Heart right ventricle (tissue), 16 donors: ENCODE results near the gene TOMM34. TPM values are rescaled to one million over a fixed set of nuclear protein-coding genes. Genes with fewer than 3 reads are reported as not detected.

Experiments
- ATAC-seq, 8 donors: fragments of 200-7000 bp; cut with Tn5 transposase; one replicate each; pipeline ENCODE4 v1.9.1; 2020; ENCODE audit warnings: mild to moderate bottlenecking in 8 of 8, moderate library complexity in 8 of 8, moderate number of reproducible peaks in 1 of 8
- DNase-seq, 2 donors: peaks; one replicate each; pipeline ENCODE4 v3.0.0-alpha.2; 2020
- H3K27ac ChIP-seq, 10 donors: fragments of 200-600 bp; sonication (generic) in 2 of 10; one replicate each; pipeline versions ENCODE4 v1.5.0 to v1.8.0; 2020 to 2022; ENCODE audit warnings: mild to moderate bottlenecking in 3 of 10
- H3K27me3 ChIP-seq, 7 donors: fragments of 200-600 bp; one replicate each; pipeline ENCODE4 v1.8.0; 2021 to 2022; ENCODE audit warnings: mild to moderate bottlenecking in 2 of 7
- H3K36me3 ChIP-seq, 9 donors: fragments of 200-600 bp; sonication (generic) in 1 of 9; one replicate each; pipeline versions ENCODE4 v1.5.0 to v1.8.0; 2020 to 2022; ENCODE audit warnings: mild to moderate bottlenecking in 2 of 9
- H3K4me1 ChIP-seq, 9 donors: fragments of 200-600 bp; sonication (generic) in 1 of 9; one replicate each; pipeline versions ENCODE4 v1.5.0 to v1.8.0; 2020 to 2022; ENCODE audit warnings: mild to moderate bottlenecking in 4 of 9
- H3K4me3 ChIP-seq, 10 donors: fragments of 200-600 bp; sonication (generic) in 2 of 10; one replicate each; pipeline versions ENCODE4 v1.5.0 to v1.8.0; 2020 to 2022; ENCODE audit warnings: mild to moderate bottlenecking in 7 of 10, moderate library complexity in 2 of 10
- H3K9me3 ChIP-seq, 11 donors: fragments of 200-600 bp in 10 of 11; sonication (generic) in 2 of 11; one replicate each; pipeline versions ENCODE4 v1.5.0 to v1.8.0; 2013 to 2022; ENCODE audit warnings: mild to moderate bottlenecking in 2 of 11, control low read depth in 1 of 11, moderate library complexity in 1 of 11
- WGBS, 2 donors: extraction: QIAGEN DNeasy Blood & Tissue Kit; methylation state at CpG; one replicate each; pipeline ENCODE4 v1.1.7; 2013; ENCODE audit warnings: inconsistent platforms in 1 of 2; 5-methylcytosine and 5-hydroxymethylcytosine counted together
- intact Hi-C, 10 donors: fragments of 100-400 bp; cut with DNase I; formaldehyde crosslinking; loops; one replicate each; pipeline versions ENCODE4 v1.11.1 to v1.14.2; 2022
- polyA plus RNA-seq, 2 donors: library from polyadenylated mRNA; stranded (reverse); fragments of 200-250 nt; gene quantifications; one replicate each; pipeline ENCODE4 v1.2.3, GENCODE V29; 2013
- total RNA-seq, 10 donors: library from RNA; stranded (reverse); fragmentation: NEBNext Ultra II Directional in 3 of 10; extraction: Animal tissue kit (Norgen Biotek cat#: 25700) in 3 of 10; gene quantifications; one replicate each; pipeline versions ENCODE4 v1.2.1 to v1.2.4, GENCODE V29; 2021 to 2023
- TF ChIP-seq, protein P1 (sequence below), 9 donors: fragments of 200-600 bp; sonication (generic) in 2 of 9; IDR thresholded peaks; one replicate each; pipeline versions ENCODE4 v1.5.0 to v1.8.0; 2021 to 2022; ENCODE audit warnings: antibody characterized with exemption in 9 of 9, mild to moderate bottlenecking in 5 of 9, moderate library complexity in 1 of 9
- donor health status: Arrhythmogenic right ventricular cardiomyopathy.
- donor health status: ischemic (EF 13 %, LVEDD 7.1; RV severe dilation, severe dysfunction).
- donor health status: healthy with polysubstance abuse.
- donor health status: DM: no; HTN: yes; CAD: no.
- donor health status: DM: no; HTN: no; CAD: no.
- donor health status: ischemic (EF 25% LVEDD 6.9; RV normal size, moderate dysfunction).
- donor health status: ischemic (EF 25% LVEDD 5.7; RV mildly dilated, moderate dysfunction).
- donor health status: healthy.
- donor health status: DM: yes; HTN: yes; CAD: no.
- donor health status: Ischemic cardiomyopathy.
- donor health status: ischemic (EF 35%, LVEDD 5.7; RV mildly dilated, moderate dysfunction).
- donor health status: nonischemic (EF 11% LVEDD 7.7; RV severe dilation, severe dysfunction).
- donor health status: DM: yes; HTN: yes; CAD: no.
- donor health status: PGD.
- donor health status: ischemic (EF 29% LVEDD 5.4; RV normal size, mild dysfunction).
- donor health status: nonischemic (EF 23%, LVEDD 6.1; RV moderate dilation, normal function).

TOMM34 gene
- total and polyA plus RNA-seq, 12 donors: 3.4 to 21.2 (median 10.3) TPM

GRCh38 chr20:44961011-44961869, 1.0 kb upstream of the TOMM34 start:
- Histone ChIP-seq H3K27me3 (no peaks in the 10 kb centered on the region), H3K9me3 (no peaks in the 10 kb centered on the region), H3K4me3 (peak overlapping the region in 2 of 10 donors; percentile 78 to 94), H3K27ac (peak overlapping the region in 3 of 10 donors; percentile 76 to 91 (median 82)), H3K36me3 (peaks cover 0 to 14% (median 2%) of the 10 kb centered on the region in 9 donors), H3K4me1 (peaks cover 0 to 32% (median 20%) of the 10 kb centered on the region in 9 donors)
- TF ChIP-seq, protein P1, sequence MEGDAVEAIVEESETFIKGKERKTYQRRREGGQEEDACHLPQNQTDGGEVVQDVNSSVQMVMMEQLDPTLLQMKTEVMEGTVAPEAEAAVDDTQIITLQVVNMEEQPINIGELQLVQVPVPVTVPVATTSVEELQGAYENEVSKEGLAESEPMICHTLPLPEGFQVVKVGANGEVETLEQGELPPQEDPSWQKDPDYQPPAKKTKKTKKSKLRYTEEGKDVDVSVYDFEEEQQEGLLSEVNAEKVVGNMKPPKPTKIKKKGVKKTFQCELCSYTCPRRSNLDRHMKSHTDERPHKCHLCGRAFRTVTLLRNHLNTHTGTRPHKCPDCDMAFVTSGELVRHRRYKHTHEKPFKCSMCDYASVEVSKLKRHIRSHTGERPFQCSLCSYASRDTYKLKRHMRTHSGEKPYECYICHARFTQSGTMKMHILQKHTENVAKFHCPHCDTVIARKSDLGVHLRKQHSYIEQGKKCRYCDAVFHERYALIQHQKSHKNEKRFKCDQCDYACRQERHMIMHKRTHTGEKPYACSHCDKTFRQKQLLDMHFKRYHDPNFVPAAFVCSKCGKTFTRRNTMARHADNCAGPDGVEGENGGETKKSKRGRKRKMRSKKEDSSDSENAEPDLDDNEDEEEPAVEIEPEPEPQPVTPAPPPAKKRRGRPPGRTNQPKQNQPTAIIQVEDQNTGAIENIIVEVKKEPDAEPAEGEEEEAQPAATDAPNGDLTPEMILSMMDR (IDR thresholded peaks at IDR 0.05): no peak
- intact Hi-C loops: loop anchor here in 4 of 10 donors (5.0 to 10.0 kb wide), 4 partner anchors 74 to 834 kb away; partner anchors contain the start of genes YWHAB (in 2 of the 4), DNTTIP1 (in 1 of the 4), KCNK15 (in 1 of the 4) and WFDC3 (in 1 of the 4)
- ATAC-seq: no peak
- 47 to 52% methylated on average over 4 of the region's 4 CpGs for WGBS, 2 donors
- no peak for DNase-seq

GRCh38 chr20:44959638-44960102, 527 bp downstream of the TOMM34 start:
- intact Hi-C loops: loop anchor here in 4 of 10 donors (5.0 to 10.0 kb wide), 4 partner anchors 72 to 835 kb away; partner anchors contain the start of genes YWHAB (in 2 of the 4), DNTTIP1 (in 1 of the 4), KCNK15 (in 1 of the 4) and WFDC3 (in 1 of the 4)
- Histone ChIP-seq H3K9me3 (no peaks in the 10 kb centered on the region), H3K27ac (peak overlapping the region; percentile 31 to 91 (median 80)), H3K36me3 (peaks cover 0 to 30% (median 13%) of the 10 kb centered on the region in 9 donors), H3K27me3 (no peaks in the 10 kb centered on the region), H3K4me3 (peak overlapping the region; percentile 78 to 98 (median 88)), H3K4me1 (peaks cover 0 to 24% (median 17%) of the 10 kb centered on the region in 9 donors)
- TF ChIP-seq, protein P1 (IDR thresholded peaks at IDR 0.05): no peak
- WGBS, 2 donors: 7 to 8% methylated on average over 12 to 13 of the region's 13 CpGs
- ATAC-seq (peak; percentile 8 to 50 (median 36)), DNase-seq (peak in 1 of 2 donors; percentile 36)

GRCh38 chr20:44959082-44959637, 1.0 kb downstream of the TOMM34 start:
- Histone ChIP-seq H3K4me3 (peak overlapping the region in 9 of 10 donors; percentile 78 to 98 (median 89)), H3K27me3 (no peaks in the 10 kb centered on the region), H3K9me3 (no peaks in the 10 kb centered on the region), H3K27ac (peak overlapping the region in 6 of 10 donors; percentile 73 to 91 (median 82)), H3K4me1 (peaks cover 0 to 24% (median 17%) of the 10 kb centered on the region in 9 donors), H3K36me3 (peaks cover 0 to 35% (median 18%) of the 10 kb centered on the region in 9 donors)
- TF ChIP-seq, protein P1 (IDR thresholded peaks at IDR 0.05): no peak
- intact Hi-C loops: no loop called here
- DNase-seq (no peak), ATAC-seq (no peak)
- WGBS, 2 donors: 39 to 41% methylated on average over 8 of the region's 8 CpGs

- ATAC-seq (no peak), DNase-seq (no peak)
- Histone ChIP-seq H3K4me1 (peaks cover 0 to 24% (median 17%) of the 10 kb centered on the region in 9 donors), H3K4me3 (no peak overlapping the region), H3K36me3 (peaks cover 0 to 44% (median 20%) of the 10 kb centered on the region in 9 donors), H3K27me3 (no peaks in the 10 kb centered on the region), H3K27ac (no peak overlapping the region), H3K9me3 (no peaks in the 10 kb centered on the region)
- TF ChIP-seq, protein P1 (IDR thresholded peaks at IDR 0.05): no peak
- intact Hi-C loops: no loop called here
- 95 to 97% methylated on average over 8 of the region's 8 CpGs for WGBS, 2 donors
Observed at GRCh38 chr20:44958276-44958675, 1.9 kb downstream of the TOMM34 start.
